NCI-H774 (cell line): Measurements from ENCODE around the gene HEY2.
"Not testable (repeated sequence)": the region's sequence is repeated elsewhere in the genome, so short reads cannot be mapped to it uniquely, and the experiment has no call there.

Experiments
- DNase-seq: peaks from one replicate; lab custom pipeline; 2025; lab: John Stamatoyannopoulos, UW

HEY2 gene

GRCh38 chr6:125797120-125797885 lies 47.9 kb downstream of the HEY2 start:
- no peak for DNase-seq

GRCh38 chr6:125797886-125798444 lies 48.5 kb downstream of the HEY2 start:
- no peak for DNase-seq

GRCh38 chr6:125798734-125799508 lies 49.5 kb downstream of the HEY2 start:
- DNase-seq = no peak

GRCh38 chr6:125802383-125802782 lies 53.0 kb downstream of the HEY2 start:
- no peak for DNase-seq

GRCh38 chr6:125802943-125803377 lies 53.5 kb downstream of the HEY2 start:
- no peak for DNase-seq

- DNase-seq = no peak
Observed at GRCh38 chr6:125804264-125804663, 54.8 kb downstream of the HEY2 start.

GRCh38 chr6:125804866-125805425 lies 55.5 kb downstream of the HEY2 start:
- not testable (repeated sequence) for DNase-seq

GRCh38 chr6:125806813-125807212 lies 57.4 kb downstream of the HEY2 start:
- DNase-seq = no peak

- DNase-seq = no peak
Observed at GRCh38 chr6:125807293-125807692, 57.9 kb downstream of the HEY2 start.

GRCh38 chr6:125808060-125808459 lies 58.6 kb downstream of the HEY2 start:
- no peak for DNase-seq

GRCh38 chr6:125808591-125808990 lies 59.2 kb downstream of the HEY2 start:
- DNase-seq = no peak

GRCh38 chr6:125809570-125810170 lies 60.2 kb downstream of the HEY2 start:
- DNase-seq = no peak

- DNase-seq = peak; percentile 61
Observed at GRCh38 chr6:125810445-125810844, 61.0 kb downstream of the HEY2 start.
